Panc1 (cell line): ENCODE data around the gene ANKRD36. TPM values are rescaled to one million over a fixed set of nuclear protein-coding genes. Genes with fewer than 3 reads are reported as not detected.
"Not testable (repeated sequence)": the region's sequence is repeated elsewhere in the genome, so short reads cannot be mapped to it uniquely, and the experiment has no call there.

Source experiments
- ATAC-seq: fragments of 200-7000 bp; cut with Tn5 transposase; 2 replicates; pipeline ENCODE4 v1.9.1; 2020; ENCODE audit warnings: mild to moderate bottlenecking, moderate library complexity
- BruUV-seq: library from RNA; stranded (reverse); fragments of 400-500 nt; replicated peaks from 2 replicates; lab custom pipeline; 2021; lab: Mats Ljungman, UMichigan
- CTCF ChIA-PET: fragments of 300-600 bp; sonication (Branson Sonifier 250); formaldehyde crosslinking; loops from one replicate; lab custom pipeline; 2022; ENCODE audit warnings: antibody characterized with exemption; lab: Charles Lee
- POLR2A ChIA-PET: fragments of 300-600 bp; sonication (Branson Sonifier 250); formaldehyde crosslinking; loops from one replicate; lab custom pipeline; 2022; ENCODE audit warnings: antibody characterized with exemption; lab: Charles Lee
- DNase-seq: peaks from one replicate; pipeline ENCODE4 v3.0.0-alpha.2; 2010; ENCODE audit warnings: low read depth, low spot score
- H3K27ac ChIP-seq: 2 replicates; pipeline ENCODE4 v1.5.1; 2011; ENCODE audit warnings: mild to moderate bottlenecking, low read length, inconsistent platforms
- H3K27me3 ChIP-seq: fragments of 200-500 bp; sonication (Bioruptor generic); 2 replicates; pipeline ENCODE4 v1.6.0; 2014; ENCODE audit warnings: low read length, inconsistent platforms; ENCODE audit not compliant: control insufficient read depth, insufficient read depth
- H3K36me3 ChIP-seq: fragments of 200-500 bp; sonication (Bioruptor generic); 2 replicates; pipeline ENCODE4 v1.5.1; 2014; ENCODE audit warnings: inconsistent platforms, mild to moderate bottlenecking, low read length, moderate library complexity; ENCODE audit not compliant: control insufficient read depth, insufficient read depth
- H3K4me1 ChIP-seq: 2 replicates; pipeline ENCODE4 v1.5.1; 2011; ENCODE audit warnings: inconsistent platforms, mild to moderate bottlenecking, low read length, moderate library complexity; ENCODE audit not compliant: control insufficient read depth, insufficient read depth
- H3K4me3 ChIP-seq, 2 experiments: 2 replicates each; pipeline ENCODE4 v1.5.1; 2011 to 2012; ENCODE audit warnings: low read depth in 2 of 2, low read length in 2 of 2, mild to moderate bottlenecking in 2 of 2, inconsistent platforms in 1 of 2, moderate library complexity in 1 of 2
- H3K9me3 ChIP-seq: fragments of 200-500 bp; sonication (Bioruptor generic); 2 replicates; pipeline ENCODE4 v1.5.1; 2014; ENCODE audit warnings: low read depth, mild to moderate bottlenecking, inconsistent platforms, low read length, moderate library complexity; ENCODE audit not compliant: control insufficient read depth, insufficient read depth
- POLR2AphosphoS5 ChIP-seq: IDR thresholded peaks from 2 replicates; pipeline ENCODE4 v1.6.1; 2012; ENCODE audit warnings: mild to moderate bottlenecking, low read depth, low read length, moderate library complexity
- SIN3A ChIP-seq: IDR thresholded peaks from 2 replicates; pipeline ENCODE4 v1.6.1; 2012; ENCODE audit warnings: low read depth, mild to moderate bottlenecking, low read length, moderate library complexity, borderline replicate concordance; ENCODE audit not compliant: insufficient read depth
- TCF7L2 ChIP-seq: IDR thresholded peaks from 2 replicates; pipeline ENCODE4 v1.6.1; 2011; ENCODE audit warnings: mild to moderate bottlenecking, low read depth, low read length, inconsistent platforms
- in situ Hi-C: cut with HindIII; loops from 2 replicates; pipeline ENCODE4 v1.10.0; 2016; ENCODE audit warnings: low sequenced_read_pairs, low pct_unique_long_range_greater_than_20kb
- intact Hi-C: fragments of 100-400 bp; cut with micrococcal nuclease; formaldehyde crosslinking; loops from one replicate; pipeline ENCODE4 v1.10.0; 2022; ENCODE audit not compliant: unreplicated experiment
- total RNA-seq: library from RNA; stranded (reverse); gene quantifications from one replicate; pipeline ENCODE4 v1.2.1, GENCODE V29; 2021; ENCODE audit not compliant: unreplicated experiment
- TF ChIP-seq, protein P1 (sequence below): fragments of 450-650 bp; IDR thresholded peaks from 2 replicates; pipeline ENCODE4 v1.5.1; 2017; ENCODE audit warnings: mild to moderate bottlenecking
- TF ChIP-seq, protein P2 (sequence below), 2 experiments: IDR thresholded peaks; 2 replicates each; pipeline ENCODE4 v1.6.1; 2011 to 2012; ENCODE audit warnings: low read depth in 2 of 2, control low read depth in 1 of 2, low read length in 1 of 2, mild to moderate bottlenecking in 1 of 2, moderate library complexity in 1 of 2; ENCODE audit not compliant: insufficient read depth in 1 of 2

Gene ANKRD36
- total RNA-seq, 1 experiment from 2014 or later: 17.6 TPM

DNA sequence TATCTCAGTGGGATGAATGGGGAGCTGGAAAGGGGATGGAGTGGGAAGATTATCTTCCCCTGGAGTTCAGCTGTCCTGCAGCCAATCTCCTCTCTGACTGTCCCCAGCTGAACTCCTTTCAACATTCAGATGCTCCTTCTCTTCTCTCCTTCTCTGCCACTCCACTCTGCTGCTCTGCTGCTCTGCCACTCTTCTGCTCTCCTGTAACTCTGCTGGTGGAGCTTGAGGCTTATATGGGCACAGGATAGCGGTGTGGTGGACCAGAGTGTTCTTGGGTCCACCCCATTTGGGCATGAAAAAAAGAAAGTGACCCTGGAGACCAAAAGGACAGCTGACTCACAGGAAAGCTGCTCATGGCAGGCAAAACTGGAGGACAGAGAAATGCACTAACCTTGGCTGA, 44.9 kb upstream of the ANKRD36 start:
- Histone ChIP-seq H3K4me1 (no peaks in the 10 kb centered on the region), H3K36me3 (no peaks in the 10 kb centered on the region), H3K4me3 (no peak overlapping the region), H3K27ac (no peak overlapping the region), H3K27me3 (peaks cover 4% of the 10 kb centered on the region; the same call in 1 of the 2 replicates), H3K9me3 (no peaks in the 10 kb centered on the region)
- TF ChIP-seq TCF7L2 (no peak), POLR2AphosphoS5 (no peak), SIN3A (no peak)
- TF ChIP-seq, protein P1, sequence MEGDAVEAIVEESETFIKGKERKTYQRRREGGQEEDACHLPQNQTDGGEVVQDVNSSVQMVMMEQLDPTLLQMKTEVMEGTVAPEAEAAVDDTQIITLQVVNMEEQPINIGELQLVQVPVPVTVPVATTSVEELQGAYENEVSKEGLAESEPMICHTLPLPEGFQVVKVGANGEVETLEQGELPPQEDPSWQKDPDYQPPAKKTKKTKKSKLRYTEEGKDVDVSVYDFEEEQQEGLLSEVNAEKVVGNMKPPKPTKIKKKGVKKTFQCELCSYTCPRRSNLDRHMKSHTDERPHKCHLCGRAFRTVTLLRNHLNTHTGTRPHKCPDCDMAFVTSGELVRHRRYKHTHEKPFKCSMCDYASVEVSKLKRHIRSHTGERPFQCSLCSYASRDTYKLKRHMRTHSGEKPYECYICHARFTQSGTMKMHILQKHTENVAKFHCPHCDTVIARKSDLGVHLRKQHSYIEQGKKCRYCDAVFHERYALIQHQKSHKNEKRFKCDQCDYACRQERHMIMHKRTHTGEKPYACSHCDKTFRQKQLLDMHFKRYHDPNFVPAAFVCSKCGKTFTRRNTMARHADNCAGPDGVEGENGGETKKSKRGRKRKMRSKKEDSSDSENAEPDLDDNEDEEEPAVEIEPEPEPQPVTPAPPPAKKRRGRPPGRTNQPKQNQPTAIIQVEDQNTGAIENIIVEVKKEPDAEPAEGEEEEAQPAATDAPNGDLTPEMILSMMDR: no peak
- TF ChIP-seq, protein P2, sequence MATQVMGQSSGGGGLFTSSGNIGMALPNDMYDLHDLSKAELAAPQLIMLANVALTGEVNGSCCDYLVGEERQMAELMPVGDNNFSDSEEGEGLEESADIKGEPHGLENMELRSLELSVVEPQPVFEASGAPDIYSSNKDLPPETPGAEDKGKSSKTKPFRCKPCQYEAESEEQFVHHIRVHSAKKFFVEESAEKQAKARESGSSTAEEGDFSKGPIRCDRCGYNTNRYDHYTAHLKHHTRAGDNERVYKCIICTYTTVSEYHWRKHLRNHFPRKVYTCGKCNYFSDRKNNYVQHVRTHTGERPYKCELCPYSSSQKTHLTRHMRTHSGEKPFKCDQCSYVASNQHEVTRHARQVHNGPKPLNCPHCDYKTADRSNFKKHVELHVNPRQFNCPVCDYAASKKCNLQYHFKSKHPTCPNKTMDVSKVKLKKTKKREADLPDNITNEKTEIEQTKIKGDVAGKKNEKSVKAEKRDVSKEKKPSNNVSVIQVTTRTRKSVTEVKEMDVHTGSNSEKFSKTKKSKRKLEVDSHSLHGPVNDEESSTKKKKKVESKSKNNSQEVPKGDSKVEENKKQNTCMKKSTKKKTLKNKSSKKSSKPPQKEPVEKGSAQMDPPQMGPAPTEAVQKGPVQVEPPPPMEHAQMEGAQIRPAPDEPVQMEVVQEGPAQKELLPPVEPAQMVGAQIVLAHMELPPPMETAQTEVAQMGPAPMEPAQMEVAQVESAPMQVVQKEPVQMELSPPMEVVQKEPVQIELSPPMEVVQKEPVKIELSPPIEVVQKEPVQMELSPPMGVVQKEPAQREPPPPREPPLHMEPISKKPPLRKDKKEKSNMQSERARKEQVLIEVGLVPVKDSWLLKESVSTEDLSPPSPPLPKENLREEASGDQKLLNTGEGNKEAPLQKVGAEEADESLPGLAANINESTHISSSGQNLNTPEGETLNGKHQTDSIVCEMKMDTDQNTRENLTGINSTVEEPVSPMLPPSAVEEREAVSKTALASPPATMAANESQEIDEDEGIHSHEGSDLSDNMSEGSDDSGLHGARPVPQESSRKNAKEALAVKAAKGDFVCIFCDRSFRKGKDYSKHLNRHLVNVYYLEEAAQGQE (IDR thresholded peaks at IDR 0.05; ENCODE audit: insufficient read depth in 1 of 2, low read depth in 2 of 2, low read length in 1 of 2): no peak
- BruUV-seq: no TSS peak
- DNase-seq (no peak), ATAC-seq (no peak)
- in situ Hi-C loops (no loop called here), intact Hi-C loops (no loop called here)
- POLR2A ChIA-PET: no interaction called here
- CTCF ChIA-PET: no interaction called here

DNA sequence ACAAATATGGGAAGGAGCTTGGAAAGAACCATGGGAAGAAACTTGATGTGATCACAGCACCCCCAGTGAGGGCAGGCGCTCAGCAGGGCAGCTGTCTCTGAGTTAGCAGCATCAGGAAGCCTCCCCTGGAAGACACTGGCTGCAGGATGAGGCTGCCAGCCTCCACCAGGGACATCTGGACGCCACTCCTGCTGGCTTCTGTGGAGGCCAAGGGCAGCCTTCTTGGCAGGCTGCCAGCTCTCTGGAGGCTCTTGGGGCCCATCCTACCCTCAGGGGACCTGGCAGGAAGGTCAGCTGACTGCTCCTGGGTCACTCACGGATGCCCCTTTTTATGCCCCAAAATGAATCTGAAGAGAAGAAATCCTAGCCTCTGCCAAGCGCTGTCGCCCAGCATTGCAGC, 44.2 kb upstream of the ANKRD36 start:
- H3K27me3 ChIP-seq, DNase-seq, intact Hi-C loops, POLR2A ChIA-PET, ATAC-seq, H3K36me3 ChIP-seq, H3K4me1 ChIP-seq, H3K27ac ChIP-seq, H3K4me3 ChIP-seq, H3K9me3 ChIP-seq, in situ Hi-C loops, BruUV-seq, CTCF ChIA-PET: not testable (repeated sequence)

DNA sequence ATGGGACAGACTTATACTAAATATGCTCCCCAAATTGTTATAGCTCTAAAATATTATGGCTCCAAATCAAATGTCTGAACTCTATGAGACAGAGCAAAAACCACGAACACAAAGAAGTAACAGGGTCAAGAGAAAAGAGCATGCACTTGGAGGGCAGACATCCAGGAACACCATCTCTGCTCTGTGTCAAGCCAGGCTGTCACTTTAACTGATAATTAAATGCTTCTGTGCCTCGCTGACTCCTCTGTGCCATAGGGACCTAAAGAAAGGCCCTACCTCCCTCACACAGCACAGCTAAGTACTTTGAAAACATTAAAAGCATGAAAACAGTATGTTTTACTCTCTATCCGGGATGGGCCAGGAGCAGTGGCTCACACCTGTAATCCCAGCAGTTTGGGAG, 42.0 kb upstream of the ANKRD36 start:
- intact Hi-C loops, in situ Hi-C loops: not testable (repeated sequence)

DNA sequence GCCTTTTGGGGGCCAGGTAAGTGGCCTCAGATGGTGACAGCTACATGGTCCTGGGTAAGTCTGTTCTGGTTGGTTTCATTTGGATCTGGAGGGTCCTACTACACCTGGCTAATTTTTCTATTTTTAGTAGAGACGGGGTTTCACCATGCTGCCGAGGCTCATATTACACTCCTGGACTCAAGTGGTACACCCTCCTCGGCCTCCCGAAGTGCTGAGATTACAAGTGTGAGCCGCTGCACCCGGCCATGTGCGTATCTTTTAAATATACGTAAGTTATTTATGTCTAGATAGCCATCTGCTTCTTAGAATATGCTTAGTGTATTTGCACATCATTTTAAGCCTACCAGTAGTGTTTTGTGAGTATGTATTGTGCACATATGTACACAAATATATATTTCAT, 35.7 kb upstream of the ANKRD36 start:
- intact Hi-C loops, BruUV-seq, CTCF ChIA-PET, H3K4me3 ChIP-seq, H3K36me3 ChIP-seq, H3K27me3 ChIP-seq, H3K27ac ChIP-seq, ATAC-seq, H3K4me1 ChIP-seq, DNase-seq, H3K9me3 ChIP-seq, in situ Hi-C loops, POLR2A ChIA-PET: not testable (repeated sequence)

More for the DNA sequence above, 42.0 kb upstream of the ANKRD36 start:
- H3K27me3 ChIP-seq, DNase-seq, H3K27ac ChIP-seq, ATAC-seq, CTCF ChIA-PET, BruUV-seq, H3K4me3 ChIP-seq, H3K9me3 ChIP-seq, H3K36me3 ChIP-seq, POLR2A ChIA-PET, H3K4me1 ChIP-seq: not testable (repeated sequence)

DNA sequence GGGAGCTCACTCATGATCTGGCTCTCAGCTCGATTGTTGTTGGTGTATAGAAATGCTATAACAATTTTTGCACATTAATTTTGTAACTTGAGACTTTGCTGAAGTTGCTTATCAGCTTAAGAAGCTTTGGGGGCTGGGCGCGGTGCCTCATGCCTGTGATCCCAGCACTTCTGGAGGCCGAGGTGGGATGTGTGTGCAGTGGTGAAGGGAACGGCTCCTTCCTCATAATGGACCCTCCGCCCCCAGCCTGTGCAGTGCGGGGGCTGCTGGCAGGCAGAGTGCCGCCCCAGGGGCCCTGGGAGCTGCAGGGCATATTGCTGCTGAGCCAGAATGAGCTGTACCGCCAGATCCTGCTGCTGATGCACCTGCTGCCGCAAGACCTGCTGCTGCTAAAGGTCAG, 32.1 kb upstream of the ANKRD36 start:
- intact Hi-C loops, H3K4me3 ChIP-seq, ATAC-seq, CTCF ChIA-PET, in situ Hi-C loops, BruUV-seq, H3K27me3 ChIP-seq, H3K36me3 ChIP-seq, POLR2A ChIA-PET, H3K4me1 ChIP-seq, H3K27ac ChIP-seq, H3K9me3 ChIP-seq, DNase-seq: not testable (repeated sequence)
